ENCODE data around the gene EYA3. TPM values are rescaled to one million over a fixed set of nuclear protein-coding genes. Genes with fewer than 3 reads are reported as not detected.

Gene EYA3
- total and polyA plus RNA-seq, 2 of the 8 experiments (the other 6 are each of a cell fraction or from before 2014, with no cell fraction given) = 15.0 to 33.9 TPM

- H3K79me2 ChIP-seq (ENCODE audit: control insufficient read depth in 1 of 2, insufficient read depth in 2 of 2, low read length in 2 of 2) = peaks cover 18 to 59% of the 10 kb centered on the region in 2 experiments
- peaks cover 8% of the 10 kb centered on the region for H3K23me2 ChIP-seq (ENCODE audit: low read depth, low read length)
- no peaks in the 10 kb centered on the region for H3K36me3 ChIP-seq (ENCODE audit: control insufficient read depth in 2 of 4, insufficient read depth in 4 of 4, low read length in 3 of 4)
- peaks cover 0 to 2% of the 10 kb centered on the region in 2 experiments for H4K20me1 ChIP-seq (replicated peaks in 1 of 2; ENCODE audit: control insufficient read depth in 1 of 2, insufficient read depth in 2 of 2, low read length in 2 of 2)
- POLR2A ChIA-PET (ENCODE audit: partially characterized antibody) = interaction anchor here (2.9 kb wide), 1 partner anchor 10 kb away, joined by 26 read pairs; no protein-coding TSS in a partner anchor
- no peak overlapping the region for H2BK5ac ChIP-seq (ENCODE audit: low read depth, low read length)
- H3K4me2 ChIP-seq (ENCODE audit: insufficient read depth in 1 of 2, low read depth in 2 of 2, low read length in 2 of 2) = no peak overlapping the region; a peak in 1 of 4 replicates
- H2AFZ ChIP-seq (ENCODE audit: low read length) = no peak overlapping the region
- no peaks in the 10 kb centered on the region for H3K9me3 ChIP-seq (ENCODE audit: insufficient read depth in 2 of 2, low read depth in 1 of 2, low read length in 1 of 2)
- H2AK5ac ChIP-seq (ENCODE audit: low read depth, low read length) = no peak overlapping the region
- no peak overlapping the region for H3K23ac ChIP-seq (ENCODE audit: insufficient read length)
- DNase-seq (ENCODE audit: low read depth in 1 of 2, low spot score in 2 of 2) = no peak
- no peak overlapping the region for H3K4ac ChIP-seq (replicated peaks; ENCODE audit: insufficient read length, low read depth, low read length)
- H4K91ac ChIP-seq (replicated peaks; ENCODE audit: insufficient read length, low read length) = no peak overlapping the region
- no peaks in the 10 kb centered on the region for H3K27me3 ChIP-seq (replicated peaks in 1 of 4; ENCODE audit: control insufficient read depth in 3 of 4, extremely low read depth in 1 of 4, insufficient read depth in 3 of 4, low read length in 3 of 4)
- no peak overlapping the region for H2BK15ac ChIP-seq (ENCODE audit: low read length)
- no peak overlapping the region for H3K9ac ChIP-seq (replicated peaks in 1 of 4; ENCODE audit: extremely low read depth in 1 of 4, low read depth in 3 of 4, low read length in 3 of 4)
- no peak overlapping the region for H4K5ac ChIP-seq (ENCODE audit: insufficient read length, low read depth, low read length)
- H4K8ac ChIP-seq (ENCODE audit: extremely low read depth, insufficient read depth, low read length) = no peak overlapping the region
- no peak overlapping the region for H3K56ac ChIP-seq (replicated peaks; ENCODE audit: insufficient read length, low read depth, low read length)
- H2BK120ac ChIP-seq (replicated peaks; ENCODE audit: low read depth, low read length) = no peak overlapping the region
- no peak overlapping the region for H3K14ac ChIP-seq (ENCODE audit: insufficient read length)
- no peak overlapping the region for H3K18ac ChIP-seq (ENCODE audit: extremely low read depth, low read length)
- peaks cover 3% of the 10 kb centered on the region; the same call in 1 of the 2 replicates for H3K79me1 ChIP-seq (ENCODE audit: low read depth, low read length)
- H2BK12ac ChIP-seq (ENCODE audit: low read depth, low read length) = no peak overlapping the region
- TF ChIP-seq CBX5 (IDR thresholded peaks at IDR 0.05; ENCODE audit: low read depth, low read length) = no peak
- TF ChIP-seq EZH2 (IDR thresholded peaks at IDR 0.05; ENCODE audit: low read depth, low read length, severe bottlenecking) = no peak
- TF ChIP-seq SP2 (IDR thresholded peaks at IDR 0.05; ENCODE audit: low read length) = no peak
- TF ChIP-seq FOSL1 (IDR thresholded peaks at IDR 0.05; ENCODE audit: insufficient read depth, low read depth, low read length) = no peak
- TF ChIP-seq MAFK (IDR thresholded peaks at IDR 0.05; ENCODE audit: low read depth, low read length) = no peak
- no peak for TF ChIP-seq SIRT6 (IDR thresholded peaks at IDR 0.05; ENCODE audit: low read length)
- no peak for TF ChIP-seq TAF7 (optimal IDR thresholded peaks at IDR 0.05; ENCODE audit: borderline replicate concordance, low read depth, low read length)
- TF ChIP-seq GABPA (IDR thresholded peaks at IDR 0.05; ENCODE audit: borderline replicate concordance, insufficient read depth, low read length) = no peak
- no peak for TF ChIP-seq RAD21 (IDR thresholded peaks at IDR 0.05 in 1 of 2, conservative IDR thresholded peaks at IDR 0.05 in 1 of 2; ENCODE audit: low read depth in 2 of 2, low read length in 2 of 2)
- TF ChIP-seq CHD1 (IDR thresholded peaks at IDR 0.05; ENCODE audit: low read depth, low read length) = no peak
- TF ChIP-seq SAP30 (IDR thresholded peaks at IDR 0.05; ENCODE audit: insufficient read depth, insufficient replicate concordance, low read length) = no peak
- no peak for TF ChIP-seq NANOG (IDR thresholded peaks at IDR 0.05; ENCODE audit: insufficient read depth, low read depth, low read length, poor library complexity, severe bottlenecking)
- TF ChIP-seq POU5F1 (IDR thresholded peaks at IDR 0.05; ENCODE audit: low read depth, low read length) = no peak
- no peak for FAIRE-seq
- H2BK20ac ChIP-seq (ENCODE audit: low read length) = no peak overlapping the region
- peaks cover 0 to 1% (median 0%) of the 10 kb centered on the region in 4 experiments; a peak in 1 of 7 replicates for H3K4me1 ChIP-seq (replicated peaks in 1 of 4; ENCODE audit: control insufficient read depth in 3 of 4, insufficient read depth in 4 of 4, low read length in 3 of 4)
- 88% methylated on average over 1 of the region's 1 CpG; no CpG with 5 or more reads in 1 of the 2 experiments for WGBS, 2 experiments (ENCODE audit: extremely low coverage in 1 of 2, insufficient coverage in 1 of 2, insufficient read length in 1 of 2, insufficient replicate concordance in 2 of 2, low coverage in 1 of 2, low lambda C conversion rate in 2 of 2, missing lambda C conversion rate in 1 of 2)
- CTCF ChIA-PET (ENCODE audit: partially characterized antibody) = interaction anchor here (1.6 to 9.7 kb wide), 2 partner anchors 9 to 27 kb away, joined by 4 to 80 read pairs; no protein-coding TSS in a partner anchor
- H3K4me3 ChIP-seq (ENCODE audit: extremely low read depth in 1 of 4, insufficient read depth in 2 of 4, low read depth in 3 of 4, low read length in 4 of 4) = peak overlapping the region in 1 of 4 experiments; percentile 76; a peak in 2 of 8 replicates
- H3K27ac ChIP-seq (ENCODE audit: low read depth, low read length) = no peak overlapping the region
Observed at GRCh38 chr1:28086651-28087050, 1.8 kb downstream of the EYA3 start.

Data from H1 (cell line).